ELR (cell line): ENCODE data around the gene CYP26B1.
A peak's percentile ranks its signal among the peaks of the same experiment; 100 is the strongest.

ENCODE experiments used
- DNase-seq: peaks from one replicate; pipeline ENCODE4 v3.0.0-alpha.2; 2015; ENCODE audit warnings: low read depth

Gene CYP26B1

GRCh38 chr2:72155151-72155550 lies 7.5 kb upstream of the CYP26B1 start:
- no peak for DNase-seq

DNA sequence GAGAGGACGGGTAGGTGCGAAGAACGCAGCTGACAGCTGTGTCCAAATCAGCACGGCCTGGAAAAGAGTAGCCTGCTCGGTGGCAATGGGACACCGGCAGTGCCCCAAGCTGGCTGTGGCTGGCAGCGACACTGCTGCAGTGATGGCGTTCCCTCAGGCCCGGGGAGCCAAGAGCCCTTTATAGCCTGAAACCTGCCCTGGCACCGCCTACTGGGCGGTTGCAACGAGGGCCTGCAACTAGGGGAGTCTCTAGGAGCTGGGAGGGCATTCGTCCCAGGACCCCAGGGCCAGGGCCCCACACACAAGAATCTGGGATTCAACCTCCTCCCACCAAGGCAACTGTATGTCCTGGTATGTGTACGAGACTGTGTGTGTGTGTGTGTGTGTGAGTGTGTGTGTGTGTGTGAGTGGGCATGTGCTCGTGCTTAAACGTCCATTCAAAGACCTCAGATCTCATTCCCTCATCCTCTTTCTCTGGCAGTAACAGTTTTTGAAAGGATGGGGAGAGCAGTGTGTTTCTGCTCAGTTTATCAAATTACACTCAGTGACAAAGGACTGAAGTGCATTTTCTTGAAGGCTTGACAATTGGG lies 6.8 kb upstream of the CYP26B1 start:
- no peak for DNase-seq

DNA sequence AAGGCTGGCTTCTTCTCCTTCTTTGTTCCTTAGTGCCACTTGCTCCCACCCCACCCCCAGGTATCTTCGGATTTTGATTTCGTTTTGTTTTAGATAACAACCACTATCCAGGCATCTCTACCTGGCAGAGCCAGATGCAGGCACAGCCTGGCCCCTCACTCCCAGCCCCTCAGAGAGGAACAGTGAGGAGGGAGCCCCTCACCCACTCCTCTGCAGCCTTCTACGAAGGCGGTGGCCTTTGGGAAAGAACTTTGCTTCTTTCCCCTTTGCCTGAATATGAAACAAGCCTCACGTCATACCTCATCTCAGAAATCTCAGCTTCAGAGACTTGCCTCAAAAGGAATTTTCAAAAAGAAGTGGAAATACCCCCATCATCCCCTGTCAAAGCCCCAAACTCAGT lies 6.3 kb upstream of the CYP26B1 start:
- no peak for DNase-seq

DNA sequence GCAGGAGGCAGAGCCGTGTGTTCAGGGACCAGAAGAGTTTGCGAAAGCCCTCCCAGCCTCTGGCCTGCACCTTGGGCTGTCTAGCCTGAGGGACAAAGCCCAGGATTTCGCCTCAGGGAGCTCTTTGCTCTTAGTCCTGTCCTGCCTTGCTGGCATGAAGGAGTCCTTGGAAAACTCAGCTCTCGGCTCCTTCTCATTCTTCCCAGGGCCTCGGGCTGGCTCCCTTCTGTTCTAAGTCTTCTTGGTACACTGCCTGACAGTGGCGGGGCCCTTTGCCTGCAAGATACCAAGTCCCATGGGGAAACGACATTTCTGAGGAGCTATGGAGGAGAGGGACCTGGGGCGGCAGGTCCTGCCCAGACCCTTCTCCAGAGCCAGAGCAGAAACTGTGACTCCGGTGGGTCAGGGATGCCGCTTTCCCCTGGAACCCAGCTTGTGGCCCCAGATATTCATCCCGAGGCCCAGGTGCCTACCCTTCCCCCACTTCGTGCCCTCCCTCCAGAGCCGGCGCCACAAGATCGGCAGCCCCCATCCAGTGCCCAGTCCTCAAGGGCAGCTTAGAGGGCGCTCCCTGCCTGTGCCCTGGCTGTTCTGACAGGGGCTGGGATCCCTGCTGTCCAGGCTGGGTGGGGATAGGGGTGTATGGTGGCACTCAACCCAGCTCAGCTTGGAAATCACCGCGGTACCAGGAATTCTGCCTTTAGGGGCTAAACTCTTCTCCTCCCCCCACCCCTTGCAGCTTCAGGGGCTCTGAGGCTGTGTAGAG lies 5.5 kb upstream of the CYP26B1 start:
- no peak for DNase-seq

- no peak for DNase-seq
These were observed 3.2 kb upstream of the CYP26B1 start for GRCh38 chr2:72150861-72151356.

DNA sequence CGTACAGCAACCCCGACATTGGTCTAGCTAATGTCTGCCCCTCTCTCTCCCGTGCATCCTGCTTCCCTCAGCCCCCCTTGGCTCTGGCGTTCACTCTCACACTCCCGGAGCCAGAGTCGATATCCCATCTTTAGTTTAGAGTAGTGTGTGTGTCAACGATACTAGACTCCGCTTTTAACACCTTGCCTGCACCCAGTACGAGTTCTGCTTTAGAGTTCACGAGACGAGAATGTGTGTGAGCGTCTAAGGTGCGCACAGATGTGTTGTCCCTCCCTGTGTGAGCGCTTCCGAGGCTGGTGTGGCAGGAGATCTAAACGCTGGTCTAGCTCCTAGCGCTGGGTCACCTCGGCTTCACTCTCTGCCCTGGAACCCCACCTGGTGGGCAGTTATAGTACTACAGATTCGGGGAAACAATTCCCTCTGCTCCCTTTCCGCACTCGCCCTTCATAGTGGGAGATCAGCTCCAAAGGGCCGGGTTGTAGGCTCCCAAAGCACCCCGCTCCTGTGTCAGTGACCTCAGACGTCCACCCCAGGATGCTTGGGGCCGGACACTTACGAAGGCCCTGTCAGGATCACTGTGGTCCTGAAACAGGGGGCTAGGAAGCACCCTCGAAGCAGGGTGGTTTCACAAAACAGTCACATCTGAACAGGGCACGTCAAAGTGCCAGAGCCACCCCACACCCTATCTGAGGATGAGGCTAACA lies 2.6 kb upstream of the CYP26B1 start:
- DNase-seq, result peak; percentile 81

DNA sequence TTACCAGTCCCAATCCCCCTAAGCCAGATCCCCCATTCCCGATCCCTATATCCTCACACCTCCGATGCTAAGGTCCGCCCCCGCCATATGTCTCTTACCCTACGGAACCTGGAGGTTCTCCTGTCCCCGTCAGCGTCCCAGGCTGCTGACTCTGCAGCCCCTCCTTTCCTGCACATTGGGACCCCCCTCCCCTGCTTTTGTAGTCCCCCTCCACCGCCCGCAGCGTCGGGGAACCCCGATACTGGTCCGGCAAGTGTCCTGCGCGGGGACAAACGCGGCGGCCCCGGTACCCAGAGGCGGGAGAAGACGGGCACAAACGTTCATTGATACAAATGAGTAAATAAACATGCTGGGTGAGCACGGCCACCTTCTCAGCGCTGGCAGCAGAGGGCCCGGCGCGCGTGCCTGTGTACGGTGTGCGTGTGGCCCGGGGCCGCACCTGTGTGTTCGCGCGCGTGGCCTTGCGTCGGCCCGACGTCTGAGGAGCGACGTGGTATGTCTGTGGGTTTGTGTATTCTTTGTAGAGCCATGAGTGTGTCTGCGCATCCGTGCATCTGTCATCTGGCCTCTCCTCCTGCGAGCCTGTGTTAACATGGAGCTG lies 2.0 kb upstream of the CYP26B1 start:
- DNase-seq, result no peak

- DNase-seq, result peak; percentile 41
These were observed 1.3 kb upstream of the CYP26B1 start for GRCh38 chr2:72148837-72149555.

GRCh38 chr2:72148003-72148836 lies 558 bp upstream of the CYP26B1 start:
- DNase-seq, result no peak

- no peak for DNase-seq
These were observed 1.0 kb downstream of the CYP26B1 start for GRCh38 chr2:72146347-72147302.

- no peak for DNase-seq
These were observed 1.9 kb downstream of the CYP26B1 start for GRCh38 chr2:72145658-72146329.

DNA sequence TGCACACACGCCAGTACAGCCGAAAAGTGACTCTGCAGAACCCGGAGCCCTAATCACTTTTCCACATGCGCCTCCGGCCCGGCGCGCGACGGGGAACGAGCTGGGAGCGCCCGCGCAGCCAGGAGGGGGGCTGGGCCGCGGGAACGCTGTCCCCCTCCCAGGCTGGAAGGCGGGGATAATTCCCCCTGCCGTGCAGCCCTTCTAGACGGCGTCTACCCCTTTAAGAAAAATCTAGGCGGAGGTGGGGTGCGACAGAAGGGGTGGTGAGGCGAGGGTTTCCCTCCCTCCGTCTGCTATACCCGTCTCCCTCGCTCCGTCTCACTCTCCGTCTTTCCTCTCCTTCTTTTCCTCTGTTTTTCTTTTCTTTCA lies 2.4 kb downstream of the CYP26B1 start:
- DNase-seq, result no peak

DNA sequence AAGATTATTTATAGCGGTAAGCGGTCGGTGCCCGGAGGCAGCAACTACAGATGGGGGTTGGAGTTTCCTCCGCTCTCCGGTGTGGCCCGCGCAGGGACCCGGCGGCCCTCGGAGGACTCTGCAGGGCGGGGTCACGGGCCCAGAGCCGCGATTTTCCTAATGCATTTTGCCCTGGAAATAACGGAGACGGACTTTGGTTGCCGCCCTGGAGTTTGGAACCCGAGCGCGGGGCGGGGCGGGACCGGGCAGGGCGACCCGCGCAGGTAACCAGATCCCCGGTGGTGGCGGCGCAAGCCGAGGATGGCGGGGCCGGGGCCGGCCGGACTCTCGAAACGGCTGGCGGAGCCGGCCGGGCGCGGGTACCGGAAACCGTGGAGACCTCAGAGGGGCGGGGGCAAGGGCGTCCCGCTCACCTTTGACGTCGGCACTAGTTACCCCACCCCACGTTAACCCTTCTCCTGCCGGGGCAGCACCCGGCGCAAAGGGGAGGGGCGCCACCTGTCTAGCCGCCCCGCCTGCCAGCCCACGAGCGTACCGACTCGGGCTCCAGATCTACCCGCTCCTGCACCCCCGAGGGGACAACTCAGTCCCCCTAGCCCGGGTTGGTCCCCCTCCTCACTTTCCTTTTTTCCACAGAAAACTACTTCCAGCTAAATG lies 2.9 kb downstream of the CYP26B1 start:
- DNase-seq, result no peak

- DNase-seq, result no peak
These were observed 3.4 kb downstream of the CYP26B1 start for GRCh38 chr2:72144274-72144631.

DNA sequence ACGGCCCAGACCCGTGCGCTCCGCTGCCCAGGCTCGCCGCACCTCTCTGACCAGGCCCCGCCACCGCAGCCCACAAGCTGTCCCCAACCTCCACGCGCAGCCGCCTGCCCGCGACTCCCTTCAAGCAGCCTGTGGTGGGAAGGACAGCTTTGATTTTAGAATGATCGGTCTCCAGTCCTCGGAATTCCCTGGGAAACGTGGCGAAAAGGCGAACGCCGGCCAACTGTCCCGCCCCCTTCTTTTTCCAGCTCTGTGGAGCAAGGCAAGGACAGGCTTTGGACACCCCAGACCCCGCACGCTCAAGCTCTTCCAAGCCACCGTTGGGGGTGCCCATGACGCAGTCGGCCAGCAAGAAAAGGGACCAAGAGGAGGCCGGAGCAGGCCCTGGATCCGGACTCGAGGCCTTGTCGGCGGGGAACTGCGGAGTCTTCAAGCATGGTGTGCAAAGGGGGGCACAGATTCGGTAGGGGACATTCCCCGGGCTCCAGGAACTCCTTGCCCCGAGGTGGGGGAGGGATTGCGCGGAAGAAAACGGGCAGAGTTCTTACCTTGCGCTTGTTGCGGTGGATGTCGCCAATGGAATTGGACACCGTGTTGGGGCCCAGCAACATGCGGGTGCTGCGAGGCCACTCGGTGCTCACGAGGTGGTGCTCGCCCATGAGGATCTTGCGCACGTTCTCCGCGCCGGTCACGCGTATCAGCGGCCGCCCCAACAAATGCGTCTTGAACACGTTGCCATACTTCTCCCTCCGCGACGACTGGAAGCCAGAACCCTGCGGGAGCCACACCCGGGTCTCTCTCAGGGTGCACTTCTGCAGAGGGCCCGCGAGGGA lies 4.0 kb downstream of the CYP26B1 start:
- no peak for DNase-seq

DNA sequence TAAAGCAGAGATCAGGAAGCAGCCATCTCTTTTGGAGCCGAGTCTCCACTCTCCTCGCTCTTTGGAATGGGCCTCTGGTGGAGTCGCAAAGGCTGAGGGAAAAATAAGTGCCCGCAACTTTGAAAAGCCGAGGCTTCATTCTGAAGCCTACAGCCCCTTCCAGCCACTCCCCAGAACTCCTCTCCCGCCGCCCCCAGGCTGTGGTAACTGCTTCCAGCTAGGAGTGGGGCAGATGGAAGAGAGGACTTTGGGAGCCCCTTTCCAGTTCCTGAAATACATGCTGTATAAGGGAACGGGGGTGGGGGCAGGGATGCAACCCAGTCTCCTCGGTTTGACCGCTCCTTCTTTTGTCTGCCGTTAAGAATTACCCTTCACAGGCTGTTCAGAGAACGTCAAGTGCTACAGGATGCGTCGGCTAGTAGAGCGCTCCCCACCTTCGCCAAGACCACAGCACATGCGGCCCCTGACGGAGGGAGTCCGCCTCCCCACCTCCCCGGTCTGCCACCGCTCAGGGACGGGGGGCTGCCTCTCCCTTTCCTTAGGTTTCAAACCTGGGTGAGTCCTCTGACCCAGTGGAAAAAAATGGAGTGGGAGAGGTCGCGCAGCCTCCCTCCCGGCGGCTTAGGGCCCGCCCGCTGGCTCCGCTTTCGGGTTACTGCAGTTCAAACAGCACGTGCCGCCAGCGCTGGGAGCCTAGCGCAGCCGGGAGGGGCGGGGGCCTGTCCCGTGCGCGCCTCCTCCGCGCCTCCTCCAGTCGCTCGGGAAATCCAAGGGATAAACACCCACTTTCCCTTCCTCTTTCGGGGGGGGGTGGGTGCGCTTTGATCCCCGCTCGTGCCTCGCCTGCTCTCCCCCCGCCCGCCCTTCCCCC lies 4.9 kb downstream of the CYP26B1 start:
- DNase-seq, result no peak

DNA sequence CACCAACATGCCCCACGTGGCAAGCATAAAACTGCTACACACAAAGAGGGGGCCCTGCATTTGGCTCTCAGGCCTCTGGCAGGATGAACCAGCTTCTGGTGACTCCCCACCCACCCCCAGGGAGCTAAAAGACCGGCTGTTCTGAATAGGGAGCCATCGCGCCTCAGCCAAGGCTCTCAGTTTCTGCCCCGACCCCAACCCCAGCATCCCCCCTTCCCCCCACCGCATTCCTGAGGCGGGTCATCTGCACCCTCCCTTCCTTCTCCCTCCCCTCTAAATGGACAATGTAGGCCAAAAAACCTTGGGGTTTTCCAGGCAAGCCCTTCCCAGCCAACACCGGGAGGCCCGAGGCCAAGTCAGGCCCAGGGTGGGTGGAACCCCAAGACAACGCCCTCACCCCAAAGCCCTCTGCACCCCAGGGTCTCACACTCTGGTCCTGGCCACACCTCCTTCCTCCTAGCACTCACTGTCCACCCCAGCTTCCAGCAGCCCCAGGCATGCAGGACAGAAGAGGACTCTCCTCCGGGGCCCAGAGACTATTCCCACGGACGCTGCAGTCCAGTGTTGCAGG lies 5.7 kb downstream of the CYP26B1 start:
- DNase-seq, result no peak
